ENCODE measurements around the gene BSND. TPM values are rescaled to one million over a fixed set of nuclear protein-coding genes. Genes with fewer than 3 reads are reported as not detected.

The BSND gene
- polyA plus RNA-seq, 1 of the 3 experiments (the other 2 are of a cell fraction), result not detected

DNA sequence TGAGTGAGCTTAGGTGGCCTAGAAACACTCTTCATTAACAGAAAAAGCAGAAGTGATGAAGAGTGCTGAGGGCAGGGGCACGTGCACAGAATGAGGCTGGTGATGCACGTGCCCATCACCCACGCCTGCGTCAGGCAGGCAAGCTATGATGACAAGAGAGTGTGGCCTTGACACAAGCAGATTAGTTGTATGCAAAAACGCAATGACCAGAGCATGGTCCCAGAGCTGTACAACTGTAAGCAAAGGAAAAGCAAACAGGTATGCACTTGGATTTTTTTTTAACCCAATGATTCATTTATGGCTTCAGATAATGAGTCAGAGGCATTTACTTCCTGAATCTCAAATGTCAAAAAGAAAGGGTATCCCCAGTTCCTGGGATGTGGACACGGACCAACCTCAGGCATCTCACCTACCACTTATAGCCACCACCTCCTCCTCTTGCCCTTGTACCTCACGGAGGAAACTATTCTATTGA is 27.4 kb upstream of the BSND start:
- ChIA-PET POLR2A (no interaction called here), CTCF (interaction anchor here (1.1 to 5.4 kb wide), 5 partner anchors 21 to 51 kb away, joined by 4 to 60 read pairs (median 6); no protein-coding TSS in a partner anchor)
- peak overlapping the region; percentile 48; the same call in 1 of the 2 replicates for H3K4me2 ChIP-seq
- no peak overlapping the region for H3K27ac ChIP-seq (ENCODE audit: low read depth in 2 of 2, low read length in 1 of 2)
- peaks cover 0 to 8% of the 10 kb centered on the region in 2 experiments; a peak in 2 of 4 replicates for H3K4me1 ChIP-seq (ENCODE audit: control insufficient read depth in 1 of 2, insufficient read depth in 2 of 2, low read depth in 1 of 2, low read length in 1 of 2)
- H3K27me3 ChIP-seq (ENCODE audit: insufficient read depth), result no peaks in the 10 kb centered on the region
- H3K4me3 ChIP-seq (ENCODE audit: low read depth in 2 of 2, low read length in 1 of 2), result no peak overlapping the region
- no peaks in the 10 kb centered on the region for H3K9me3 ChIP-seq
- peaks cover 4% of the 10 kb centered on the region for H3F3A ChIP-seq (replicated peaks; ENCODE audit: insufficient read depth)
- H3K9ac ChIP-seq, result no peak overlapping the region
- TF ChIP-seq, protein P1, sequence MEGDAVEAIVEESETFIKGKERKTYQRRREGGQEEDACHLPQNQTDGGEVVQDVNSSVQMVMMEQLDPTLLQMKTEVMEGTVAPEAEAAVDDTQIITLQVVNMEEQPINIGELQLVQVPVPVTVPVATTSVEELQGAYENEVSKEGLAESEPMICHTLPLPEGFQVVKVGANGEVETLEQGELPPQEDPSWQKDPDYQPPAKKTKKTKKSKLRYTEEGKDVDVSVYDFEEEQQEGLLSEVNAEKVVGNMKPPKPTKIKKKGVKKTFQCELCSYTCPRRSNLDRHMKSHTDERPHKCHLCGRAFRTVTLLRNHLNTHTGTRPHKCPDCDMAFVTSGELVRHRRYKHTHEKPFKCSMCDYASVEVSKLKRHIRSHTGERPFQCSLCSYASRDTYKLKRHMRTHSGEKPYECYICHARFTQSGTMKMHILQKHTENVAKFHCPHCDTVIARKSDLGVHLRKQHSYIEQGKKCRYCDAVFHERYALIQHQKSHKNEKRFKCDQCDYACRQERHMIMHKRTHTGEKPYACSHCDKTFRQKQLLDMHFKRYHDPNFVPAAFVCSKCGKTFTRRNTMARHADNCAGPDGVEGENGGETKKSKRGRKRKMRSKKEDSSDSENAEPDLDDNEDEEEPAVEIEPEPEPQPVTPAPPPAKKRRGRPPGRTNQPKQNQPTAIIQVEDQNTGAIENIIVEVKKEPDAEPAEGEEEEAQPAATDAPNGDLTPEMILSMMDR (IDR thresholded peaks at IDR 0.05), result no peak
- TF ChIP-seq MEF2A (IDR thresholded peaks at IDR 0.05; ENCODE audit: borderline replicate concordance, low read depth) (no peak), ELF1 (IDR thresholded peaks at IDR 0.05) (peak; percentile 46; the same call in 1 of the 2 replicates), EZH2phosphoT487 (IDR thresholded peaks at IDR 0.05; ENCODE audit: borderline replicate concordance, low read depth) (no peak), FOXJ3 (CRISPR knock-in tag; IDR thresholded peaks at IDR 0.05) (no peak), FOXM1 (IDR thresholded peaks at IDR 0.05; ENCODE audit: low read depth) (no peak), FOSL2 (IDR thresholded peaks at IDR 0.05; ENCODE audit: borderline replicate concordance, low read depth) (peak; percentile 88), RCOR1 (IDR thresholded peaks at IDR 0.05; ENCODE audit: low read length) (no peak), YY1 (IDR thresholded peaks at IDR 0.05; ENCODE audit: low read depth) (no peak), JUND (IDR thresholded peaks at IDR 0.05) (peak; percentile 70), NFIC (IDR thresholded peaks at IDR 0.05; ENCODE audit: borderline replicate concordance) (no peak), TCF12 (IDR thresholded peaks at IDR 0.05) (no peak), MXI1 (IDR thresholded peaks at IDR 0.05; ENCODE audit: low read depth, low read length) (no peak), RFX5 (IDR thresholded peaks at IDR 0.05; ENCODE audit: low read length) (no peak), SIN3A (IDR thresholded peaks at IDR 0.05; ENCODE audit: borderline replicate concordance, low read depth, low read length) (no peak), TEAD4 (IDR thresholded peaks at IDR 0.05; ENCODE audit: borderline replicate concordance, insufficient read depth) (no peak)
- TF ChIP-seq, protein P2, sequence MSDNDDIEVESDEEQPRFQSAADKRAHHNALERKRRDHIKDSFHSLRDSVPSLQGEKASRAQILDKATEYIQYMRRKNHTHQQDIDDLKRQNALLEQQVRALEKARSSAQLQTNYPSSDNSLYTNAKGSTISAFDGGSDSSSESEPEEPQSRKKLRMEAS (IDR thresholded peaks at IDR 0.05; ENCODE audit: low read depth), result no peak
- TF ChIP-seq, protein P3, sequence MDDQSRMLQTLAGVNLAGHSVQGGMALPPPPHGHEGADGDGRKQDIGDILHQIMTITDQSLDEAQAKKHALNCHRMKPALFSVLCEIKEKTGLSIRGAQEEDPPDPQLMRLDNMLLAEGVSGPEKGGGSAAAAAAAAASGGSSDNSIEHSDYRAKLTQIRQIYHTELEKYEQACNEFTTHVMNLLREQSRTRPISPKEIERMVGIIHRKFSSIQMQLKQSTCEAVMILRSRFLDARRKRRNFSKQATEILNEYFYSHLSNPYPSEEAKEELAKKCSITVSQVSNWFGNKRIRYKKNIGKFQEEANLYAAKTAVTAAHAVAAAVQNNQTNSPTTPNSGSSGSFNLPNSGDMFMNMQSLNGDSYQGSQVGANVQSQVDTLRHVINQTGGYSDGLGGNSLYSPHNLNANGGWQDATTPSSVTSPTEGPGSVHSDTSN (IDR thresholded peaks at IDR 0.05), result peak; percentile 29; the same call in 1 of the 2 replicates
- TF ChIP-seq, protein P4, sequence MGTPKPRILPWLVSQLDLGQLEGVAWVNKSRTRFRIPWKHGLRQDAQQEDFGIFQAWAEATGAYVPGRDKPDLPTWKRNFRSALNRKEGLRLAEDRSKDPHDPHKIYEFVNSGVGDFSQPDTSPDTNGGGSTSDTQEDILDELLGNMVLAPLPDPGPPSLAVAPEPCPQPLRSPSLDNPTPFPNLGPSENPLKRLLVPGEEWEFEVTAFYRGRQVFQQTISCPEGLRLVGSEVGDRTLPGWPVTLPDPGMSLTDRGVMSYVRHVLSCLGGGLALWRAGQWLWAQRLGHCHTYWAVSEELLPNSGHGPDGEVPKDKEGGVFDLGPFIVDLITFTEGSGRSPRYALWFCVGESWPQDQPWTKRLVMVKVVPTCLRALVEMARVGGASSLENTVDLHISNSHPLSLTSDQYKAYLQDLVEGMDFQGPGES (IDR thresholded peaks at IDR 0.05; ENCODE audit: low read depth, low read length), result no peak
- WGBS (ENCODE audit: low lambda C conversion rate), result 71% methylated on average over 7 of the region's 7 CpGs
- no peaks in the 10 kb centered on the region for H4K20me1 ChIP-seq (ENCODE audit: insufficient read depth)
- H3K79me2 ChIP-seq (ENCODE audit: insufficient read depth), result no peaks in the 10 kb centered on the region
- no peaks in the 10 kb centered on the region for H3K36me3 ChIP-seq (replicated peaks in 1 of 2; ENCODE audit: control insufficient read depth in 1 of 2, insufficient read depth in 2 of 2, low read length in 1 of 2)
- no peaks in the 10 kb centered on the region for H3K9me2 ChIP-seq
- DNase-seq, result no peak
- H2AFZ ChIP-seq (ENCODE audit: low read depth), result no peak overlapping the region
